Activated CD4-positive, alpha-beta T cell treated with anti-CD3 and anti-CD28 coated beads for 1 hour (primary cell): ENCODE data around the gene TENM3.

Experiments used
- DNase-seq: peaks from one replicate; pipeline ENCODE4 v3.0.0-alpha.2; 2020

The TENM3 gene

GRCh38 chr4:182470215-182470614 is 227.0 kb downstream of the TENM3 start:
- no peak for DNase-seq

GRCh38 chr4:182475539-182475938 is 232.3 kb downstream of the TENM3 start:
- DNase-seq, result no peak

GRCh38 chr4:182478475-182478874 is 235.3 kb downstream of the TENM3 start:
- no peak for DNase-seq

- DNase-seq, result no peak
Measured at GRCh38 chr4:182483685-182484084, 240.5 kb downstream of the TENM3 start.

GRCh38 chr4:182486881-182487280 is 243.7 kb downstream of the TENM3 start:
- DNase-seq, result no peak

- no peak for DNase-seq
Measured at GRCh38 chr4:182488896-182489295, 245.7 kb downstream of the TENM3 start.

- no peak for DNase-seq
Measured at GRCh38 chr4:182489607-182490006, 246.4 kb downstream of the TENM3 start.

- no peak for DNase-seq
Measured at GRCh38 chr4:182491719-182492118, 248.5 kb downstream of the TENM3 start.

GRCh38 chr4:182492423-182492822 is 249.2 kb downstream of the TENM3 start:
- DNase-seq, result no peak

- no peak for DNase-seq
Measured at GRCh38 chr4:182493377-182493776, 250.2 kb downstream of the TENM3 start.

GRCh38 chr4:182494103-182494502 is 250.9 kb downstream of the TENM3 start:
- DNase-seq, result no peak

GRCh38 chr4:182495031-182495430 is 251.8 kb downstream of the TENM3 start:
- DNase-seq, result no peak

GRCh38 chr4:182495645-182496385 is 252.6 kb downstream of the TENM3 start:
- no peak for DNase-seq

- DNase-seq, result no peak
Measured at GRCh38 chr4:182496408-182496807, 253.2 kb downstream of the TENM3 start.

- DNase-seq, result no peak
Measured at GRCh38 chr4:182502064-182502463, 258.9 kb downstream of the TENM3 start.

GRCh38 chr4:182504463-182504862 is 261.3 kb downstream of the TENM3 start:
- DNase-seq, result no peak

GRCh38 chr4:182507805-182508204 is 264.6 kb downstream of the TENM3 start:
- no peak for DNase-seq

- DNase-seq, result no peak
Measured at GRCh38 chr4:182510836-182511235, 267.6 kb downstream of the TENM3 start.

- no peak for DNase-seq
Measured at GRCh38 chr4:182513587-182514291, 270.5 kb downstream of the TENM3 start.

- DNase-seq, result no peak
Measured at GRCh38 chr4:182518421-182518820, 275.2 kb downstream of the TENM3 start.

- no peak for DNase-seq
Measured at GRCh38 chr4:182519528-182519927, 276.3 kb downstream of the TENM3 start.

- no peak for DNase-seq
Measured at GRCh38 chr4:182521011-182521410, 277.8 kb downstream of the TENM3 start.

- DNase-seq, result no peak
Measured at GRCh38 chr4:182528819-182529218, 285.6 kb downstream of the TENM3 start.

GRCh38 chr4:182530451-182530850 is 287.2 kb downstream of the TENM3 start:
- no peak for DNase-seq
